HG02943 (cell line): ENCODE data around the gene PARN.

ENCODE experiments used
- ATAC-seq: cut with Tn5 transposase; IDR thresholded peaks from one replicate; pipeline ENCODE4 v1.9.1; 2021; ENCODE audit warnings: mild to moderate bottlenecking, low read depth, moderate library complexity; ENCODE audit not compliant: unreplicated experiment

PARN gene

DNA sequence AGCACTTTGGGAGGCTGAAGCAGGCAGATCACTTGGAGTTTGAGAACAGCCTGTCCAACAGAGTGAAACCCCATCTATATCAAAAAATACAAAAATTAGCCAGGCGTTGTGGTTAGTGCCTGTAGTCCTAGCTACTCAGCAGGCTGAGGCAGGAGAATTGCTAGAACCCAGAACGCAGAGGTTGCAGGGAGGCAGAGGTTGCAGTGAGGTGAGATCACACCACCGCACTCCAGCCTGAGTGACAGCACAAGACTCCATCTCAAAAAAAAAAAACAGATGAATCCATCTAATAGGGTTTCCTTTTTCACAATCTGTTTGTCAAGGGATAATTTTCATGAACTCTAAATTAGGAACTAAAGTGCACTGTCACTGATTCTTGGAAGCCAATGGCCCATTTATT lies 99.0 kb downstream of the PARN start:
- ATAC-seq = no peak

DNA sequence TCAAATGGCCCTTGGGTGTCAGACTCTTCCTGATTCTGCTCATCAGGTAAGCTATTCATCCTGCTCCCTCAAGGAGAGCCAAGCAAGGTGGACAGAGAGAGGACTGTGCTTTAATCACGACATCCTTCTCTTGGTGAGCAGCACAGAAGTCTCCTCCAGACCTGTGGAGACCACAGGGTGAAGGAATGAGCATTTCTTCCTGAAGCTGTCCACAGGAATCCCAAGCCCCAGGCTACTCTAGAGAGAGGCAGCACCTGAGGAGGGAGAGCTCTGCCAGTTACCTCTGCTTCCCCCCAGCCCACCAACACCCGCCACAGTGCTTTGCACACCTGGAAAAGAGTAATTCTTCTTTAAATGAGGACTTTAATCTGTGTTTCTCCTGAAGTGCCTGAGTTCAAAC lies 100.0 kb downstream of the PARN start:
- no peak for ATAC-seq

GRCh38 chr16:14529010-14529669 lies 100.9 kb downstream of the PARN start:
- no peak for ATAC-seq

DNA sequence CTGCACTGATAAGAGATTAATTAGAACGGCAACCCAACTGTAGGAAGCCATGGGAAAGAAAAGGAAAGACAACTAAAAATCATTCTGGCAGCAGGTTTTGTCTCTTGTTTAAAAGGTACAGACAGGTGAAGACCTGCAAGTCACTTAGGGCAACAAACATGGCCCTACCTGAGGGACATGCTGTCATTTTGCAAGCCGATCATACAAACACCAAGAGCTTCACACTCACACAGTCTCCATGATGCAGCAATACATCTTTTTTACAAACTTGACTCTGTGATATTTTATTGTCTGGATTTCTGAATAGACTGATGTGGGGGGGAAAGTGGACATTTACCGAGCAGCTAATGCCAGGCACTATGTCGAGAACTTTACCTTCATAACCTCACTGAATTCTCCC lies 101.8 kb downstream of the PARN start:
- ATAC-seq = no peak

- no peak for ATAC-seq
Measured at GRCh38 chr16:14527411-14528044, 102.5 kb downstream of the PARN start.

DNA sequence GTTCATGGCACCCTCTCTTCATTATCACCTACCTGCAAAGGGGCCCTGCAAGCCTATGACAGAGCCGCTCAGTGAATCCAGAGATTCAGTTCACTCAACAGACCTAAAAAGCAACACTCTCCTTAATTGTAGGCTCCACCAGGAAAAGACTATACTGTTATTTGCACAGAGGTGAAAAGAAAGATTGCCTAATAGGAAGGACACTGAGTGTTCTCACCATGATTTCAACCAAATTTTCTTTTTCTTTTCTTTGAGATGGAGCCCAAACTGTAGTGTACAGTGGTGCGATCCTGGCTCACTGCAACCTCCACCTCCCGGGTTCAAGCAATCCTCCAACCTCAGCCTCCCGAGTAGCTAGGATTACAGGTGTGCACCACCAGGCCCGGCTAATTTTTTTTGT lies 104.5 kb downstream of the PARN start:
- no peak for ATAC-seq

- ATAC-seq = no peak
Measured at GRCh38 chr16:14524979-14525378, 105.1 kb downstream of the PARN start.

GRCh38 chr16:14523632-14524031 lies 106.4 kb downstream of the PARN start:
- no peak for ATAC-seq

DNA sequence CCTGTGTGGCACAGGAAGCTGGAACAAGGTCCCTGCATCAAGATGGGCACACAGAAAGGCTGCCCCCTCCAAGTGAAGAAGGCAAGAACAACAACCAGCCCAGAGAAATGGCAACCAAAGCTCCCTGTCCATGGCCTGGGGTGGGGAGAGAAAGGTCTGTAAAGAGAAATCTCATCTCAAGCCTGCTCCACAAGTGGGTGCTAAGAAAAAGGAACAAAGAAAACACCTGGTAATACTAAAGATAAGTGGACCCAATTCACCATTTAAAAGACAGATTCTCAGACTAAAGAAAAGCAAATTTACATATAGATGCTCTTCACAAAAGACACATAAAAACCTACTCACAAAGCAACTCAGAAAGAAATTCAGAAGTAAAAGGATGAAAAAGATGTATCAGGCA lies 107.4 kb downstream of the PARN start:
- no peak for ATAC-seq

DNA sequence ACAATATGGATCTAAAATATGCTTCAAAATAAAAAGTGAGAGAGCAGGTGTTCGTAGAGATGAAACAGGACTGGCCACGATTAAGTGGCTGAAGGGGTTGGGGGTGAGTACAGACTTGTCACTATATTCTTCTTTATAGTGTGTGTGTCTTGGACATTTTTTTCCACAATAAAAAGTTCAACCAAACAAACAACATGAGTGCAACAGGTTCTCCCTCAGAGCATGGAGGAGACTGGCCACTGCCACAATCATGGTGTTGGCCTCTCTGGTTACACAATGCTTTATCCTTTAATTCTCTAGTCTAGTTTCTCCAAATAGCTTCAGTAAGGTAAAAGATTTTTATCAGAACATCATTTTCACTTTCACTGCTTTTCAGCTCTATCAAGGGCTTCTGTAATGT lies 109.3 kb downstream of the PARN start:
- ATAC-seq = no peak

GRCh38 chr16:14514967-14515366 lies 115.1 kb downstream of the PARN start:
- ATAC-seq = no peak

DNA sequence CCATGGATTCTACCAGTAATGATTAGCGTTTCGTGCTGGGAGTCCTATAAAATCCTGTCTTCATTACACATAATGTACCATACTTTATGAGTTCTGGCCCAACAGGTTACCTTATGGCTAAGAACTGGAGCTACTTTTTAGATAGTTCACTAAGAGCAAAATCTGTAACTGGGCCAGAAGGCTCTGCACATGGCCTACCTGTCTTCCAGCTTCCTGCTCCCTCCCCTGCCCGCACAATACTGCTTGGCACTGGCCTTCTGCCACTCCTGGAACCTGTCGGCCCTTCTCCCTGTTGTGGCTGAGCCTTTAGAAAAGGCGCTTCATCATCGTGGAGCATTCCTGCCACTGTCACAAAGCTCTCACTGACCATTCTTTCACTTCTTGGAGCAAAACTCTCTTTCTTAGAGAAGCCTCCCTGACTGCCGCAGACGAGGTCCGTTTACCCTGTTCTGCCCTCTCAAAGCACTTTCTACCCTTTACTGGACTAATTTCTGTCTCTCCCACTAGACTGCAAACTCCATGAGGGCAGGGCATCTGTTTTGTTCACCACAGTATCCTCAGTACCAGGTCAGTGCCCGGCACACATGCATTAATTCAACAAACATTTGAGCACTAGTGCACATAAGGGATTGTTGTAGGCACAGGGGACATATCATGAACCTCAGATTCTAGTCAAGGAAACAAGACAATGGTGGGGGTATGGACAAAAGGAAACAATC lies 116.5 kb downstream of the PARN start:
- ATAC-seq = no peak

GRCh38 chr16:14511800-14512135 lies 118.3 kb downstream of the PARN start:
- ATAC-seq = no peak

DNA sequence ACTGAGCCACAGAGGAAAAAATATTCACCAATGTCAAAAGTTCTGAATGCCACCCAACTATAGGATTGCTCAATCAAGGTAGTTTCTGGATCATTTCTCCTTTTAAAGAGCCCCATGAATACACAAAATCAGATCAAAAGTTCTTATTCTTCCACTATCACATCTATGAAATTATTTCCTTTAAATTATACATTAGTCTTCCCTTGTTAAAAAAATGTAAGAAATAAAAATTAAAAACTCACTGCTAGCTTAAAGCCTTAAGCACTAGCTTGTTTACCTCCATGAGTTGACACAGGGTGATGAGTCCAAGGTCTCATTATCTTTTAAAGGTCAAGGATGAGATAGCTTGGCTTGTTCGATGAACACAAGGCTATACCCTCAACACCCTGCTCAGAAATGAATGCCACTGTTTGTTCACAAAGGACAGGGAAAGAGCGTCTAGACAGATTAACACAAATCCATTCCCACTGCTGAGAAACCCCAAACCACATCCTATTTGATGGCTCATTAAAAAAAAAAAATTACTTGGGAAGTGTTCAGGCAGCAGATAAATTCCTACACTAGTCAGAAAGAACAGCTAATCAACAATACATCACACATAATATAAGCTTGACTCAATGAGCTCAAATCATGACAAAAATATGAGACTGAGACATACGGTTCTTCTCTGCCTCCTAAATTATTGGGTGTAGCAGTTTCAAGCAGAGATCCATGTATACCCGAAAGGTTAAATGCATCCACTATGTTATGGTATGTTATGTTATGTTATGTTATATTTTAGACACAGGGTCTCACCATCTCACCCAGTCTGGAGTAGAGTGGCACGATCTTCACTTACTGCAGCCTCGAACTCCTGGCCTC lies 118.9 kb downstream of the PARN start:
- no peak for ATAC-seq

GRCh38 chr16:14510581-14510938 lies 119.5 kb downstream of the PARN start:
- no peak for ATAC-seq

- ATAC-seq = no peak
Measured at GRCh38 chr16:14509675-14510132, 120.4 kb downstream of the PARN start.

DNA sequence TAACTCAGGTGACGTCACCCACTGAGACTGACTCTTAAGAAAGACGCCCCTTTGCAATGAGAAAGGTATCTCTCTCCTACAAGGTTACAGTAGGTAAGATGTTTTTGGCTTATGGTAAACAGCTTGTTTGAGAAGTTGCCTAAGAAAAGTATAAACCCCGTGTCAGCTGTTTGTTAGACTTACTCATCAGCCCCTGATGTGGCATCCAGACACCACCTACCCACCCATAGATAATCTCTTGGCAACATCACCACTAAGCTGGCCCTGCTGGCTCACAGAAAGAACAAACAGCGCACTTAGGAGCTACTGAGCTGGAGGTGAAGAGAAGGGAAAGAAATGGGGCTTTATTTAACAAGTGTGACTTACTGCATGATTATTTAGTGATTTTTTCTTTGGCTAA lies 121.0 kb downstream of the PARN start:
- ATAC-seq = no peak

- no peak for ATAC-seq
Measured at GRCh38 chr16:14505846-14506245, 124.2 kb downstream of the PARN start.

DNA sequence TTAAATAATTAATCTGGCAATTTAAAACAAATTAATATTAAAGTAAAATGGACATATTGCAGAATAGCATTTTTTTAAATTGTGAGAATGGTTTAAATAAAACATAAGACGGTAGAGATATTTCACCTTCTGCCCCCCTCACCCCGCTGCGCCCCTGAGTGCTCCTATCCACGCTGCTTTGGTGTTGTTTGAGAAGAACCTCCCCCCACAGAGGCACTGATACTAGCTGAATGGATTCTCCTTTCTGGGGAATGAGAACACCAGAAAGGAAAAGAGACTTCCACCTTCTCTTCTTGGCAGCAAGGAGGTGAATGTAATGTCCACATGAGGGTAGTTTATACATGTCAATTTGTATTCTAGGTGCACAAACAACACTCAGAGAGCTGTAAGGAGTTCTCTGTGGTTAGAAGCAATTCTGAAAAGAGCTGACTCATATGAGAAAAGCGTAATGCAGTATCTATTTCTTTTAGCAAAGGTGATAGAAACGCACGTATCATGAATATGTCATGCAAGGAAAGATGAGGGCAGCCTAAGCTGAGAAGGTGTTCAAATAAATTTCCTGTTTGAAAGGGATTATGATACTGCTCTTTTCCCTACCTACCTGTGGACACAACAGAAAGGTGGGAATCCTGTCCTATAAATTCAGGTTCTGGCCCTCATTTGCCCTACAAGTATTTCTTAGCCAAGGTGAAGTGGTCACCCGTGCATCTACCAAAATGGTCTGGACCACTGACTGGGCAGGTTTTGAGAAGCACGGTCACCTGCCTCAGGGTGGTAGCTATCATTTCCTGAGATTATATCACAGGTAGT lies 126.9 kb downstream of the PARN start:
- peak; percentile 66 for ATAC-seq

- no peak for ATAC-seq
Measured at GRCh38 chr16:14502256-14502875, 127.7 kb downstream of the PARN start.
